ENCODE results near the gene PDE1C. TPM values are rescaled to one million over a fixed set of nuclear protein-coding genes. Genes with fewer than 3 reads are reported as not detected.

Gene PDE1C
- total RNA-seq, result 100 to 1,000 TPM in 3 of 8 experiments, 10 to 100 TPM in 1, 1 to 10 TPM in 3, under 1 TPM in 1; 0.49 to 140 (median 19.3) TPM

DNA sequence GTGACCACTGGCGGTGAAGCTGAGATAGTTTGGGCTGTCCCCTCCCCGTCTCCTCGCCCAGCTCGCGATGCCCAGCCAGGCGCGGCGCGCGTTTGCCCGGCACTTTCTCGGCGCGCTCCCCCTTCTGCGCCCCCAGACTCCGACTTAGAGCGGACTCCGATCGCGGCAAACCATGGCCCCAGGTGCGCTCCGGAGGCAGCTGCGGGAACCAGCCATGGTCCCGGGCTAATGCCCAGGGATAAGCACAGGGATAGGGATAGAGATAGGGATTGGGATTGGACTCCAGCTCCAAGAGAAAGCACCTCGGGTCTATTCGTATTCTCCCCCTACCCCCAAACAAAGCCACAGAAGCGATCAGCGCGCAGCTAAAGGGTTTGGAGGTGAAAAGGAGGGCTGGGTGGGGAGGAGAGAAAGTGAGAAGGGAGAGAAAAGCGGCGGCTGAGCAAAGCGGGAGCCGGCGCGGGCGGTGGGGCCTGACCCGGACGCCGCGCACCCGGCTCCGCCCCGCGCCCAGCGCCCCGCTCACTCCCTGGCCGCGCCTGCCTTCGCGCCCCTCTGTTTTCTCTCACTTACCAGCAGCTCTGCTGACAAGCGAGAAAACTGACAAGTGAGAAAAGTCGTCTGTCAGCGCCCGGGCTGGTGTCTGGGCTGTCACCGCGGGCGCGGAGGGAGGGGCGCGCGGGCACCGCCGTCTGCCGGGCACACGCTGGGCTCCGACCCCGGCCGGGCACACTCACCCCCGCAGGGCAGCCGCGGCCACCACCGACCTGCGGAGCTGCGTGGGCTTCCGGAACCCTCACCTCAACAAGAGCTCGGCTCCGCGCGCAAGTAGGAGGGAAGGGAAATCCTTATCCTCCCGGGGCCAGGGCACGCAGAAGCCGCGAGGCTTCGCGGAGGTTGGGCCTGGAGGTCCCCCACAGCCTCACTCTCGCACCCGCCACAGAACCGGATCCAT lies at the start of gene PDE1C:
TSS of gene PDE1C (minus strand) at position 2 of the 955 bp plus-strand sequence.
- peak within 1 kb of the TSS; percentile 36 to 44 (median 40) for H3K4me3 ChIP-seq
- in situ Hi-C loops (cut with MboI; ENCODE audit: low pct_unique_long_range_greater_than_20kb in 2 of 9, low sequenced_read_pairs in 9 of 9, unreplicated experiment in 9 of 9), result no loop called here
- ATAC-seq (replicated peaks in 6 of 8), result peak; percentile 58 to 90 (median 79)
- 0 to 10% (median 2%) methylated on average over 5 to 9 of the region's 88 CpGs; no CpG with 5 or more reads in 4 of the 10 experiments for WGBS, 10 experiments
- peaks cover 0 to 4% of the 10 kb centered on the region in 2 donors for H3K4me1 ChIP-seq (replicated peaks in 1 of 2)
- no peak within 1 kb of the TSS for H3K27ac ChIP-seq

DNA sequence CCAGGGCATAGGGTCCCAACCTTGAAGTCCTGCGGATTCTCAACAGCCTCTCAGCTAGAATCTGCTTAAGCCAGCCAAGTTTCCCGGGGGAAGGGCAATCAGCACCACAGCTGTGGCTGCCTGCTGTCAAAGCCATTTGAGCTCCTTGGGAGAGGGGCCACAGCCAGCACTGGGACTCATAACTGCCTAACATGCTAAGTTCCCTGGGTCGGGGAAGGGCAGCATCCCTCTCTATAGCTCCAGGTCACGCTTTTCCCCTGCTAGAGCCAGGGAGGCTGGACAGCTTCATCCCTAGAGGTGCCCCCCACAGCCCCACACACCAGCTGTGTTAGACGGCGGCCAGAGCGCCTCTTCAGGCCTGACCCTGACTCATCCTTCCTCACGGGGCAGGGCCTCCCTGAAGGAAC lies 49.6 kb upstream of the PDE1C start:
- no peak for ATAC-seq (replicated peaks in 6 of 8)
- 60 to 80% (median 61%) methylated on average over 1 to 3 of the region's 8 CpGs; no CpG with 5 or more reads in 7 of the 10 experiments for WGBS, 10 experiments
- in situ Hi-C loops (cut with MboI; ENCODE audit: low pct_unique_long_range_greater_than_20kb in 2 of 9, low sequenced_read_pairs in 9 of 9, unreplicated experiment in 9 of 9), result no loop called here

DNA sequence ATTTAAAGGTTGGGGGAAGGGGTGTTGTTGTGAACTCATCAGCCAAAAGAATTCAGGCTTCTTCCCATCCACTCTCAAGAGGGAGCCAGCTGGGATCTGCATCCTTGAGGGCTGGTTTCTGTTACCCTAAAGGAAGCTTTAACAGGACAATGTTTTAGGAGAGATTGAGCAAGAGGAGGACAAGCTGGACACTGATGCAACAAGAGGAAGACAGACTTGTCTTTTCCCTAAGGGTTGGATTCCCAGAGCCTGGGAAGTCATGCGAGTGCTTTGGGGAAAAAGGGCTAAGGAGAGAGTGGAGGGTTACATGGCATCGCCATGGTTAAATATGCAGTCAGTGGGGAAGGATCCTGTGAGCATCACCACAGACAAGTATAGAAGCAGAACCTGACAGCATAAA lies 47.6 kb upstream of the PDE1C start:
- ATAC-seq (replicated peaks in 6 of 8), result no peak
- Histone ChIP-seq H3K27ac (no peak overlapping the region), H3K4me1 (replicated peaks in 1 of 2) (no peaks in the 10 kb centered on the region), H3K4me3 (no peak overlapping the region)
- in situ Hi-C loops (cut with MboI; ENCODE audit: low pct_unique_long_range_greater_than_20kb in 2 of 9, low sequenced_read_pairs in 9 of 9, unreplicated experiment in 9 of 9), result no loop called here
- WGBS, 10 experiments, result 0 to 65% (median 46%) methylated on average over 1 to 2 of the region's 2 CpGs; no CpG with 5 or more reads in 4 of the 10 experiments

More for the DNA sequence above, 49.6 kb upstream of the PDE1C start:
- Histone ChIP-seq H3K4me3 (no peak overlapping the region), H3K4me1 (replicated peaks in 1 of 2) (no peaks in the 10 kb centered on the region), H3K27ac (no peak overlapping the region)

- in situ Hi-C loops (cut with MboI; ENCODE audit: low pct_unique_long_range_greater_than_20kb in 2 of 9, low sequenced_read_pairs in 9 of 9, unreplicated experiment in 9 of 9), result no loop called here
- no peak for ATAC-seq (replicated peaks in 6 of 8)
These were observed 46.2 kb upstream of the PDE1C start for GRCh38 chr7:32116436-32116835.

GRCh38 chr7:32115831-32116230 lies 45.6 kb upstream of the PDE1C start:
- H3K27ac ChIP-seq, result no peak overlapping the region
- no peaks in the 10 kb centered on the region for H3K4me1 ChIP-seq (replicated peaks in 1 of 2)
- H3K4me3 ChIP-seq, result no peak overlapping the region
- no peak for ATAC-seq (replicated peaks in 6 of 8)
- in situ Hi-C loops (cut with MboI; ENCODE audit: low pct_unique_long_range_greater_than_20kb in 2 of 9, low sequenced_read_pairs in 9 of 9, unreplicated experiment in 9 of 9), result no loop called here
- 0 to 75% (median 59%) methylated on average over 1 of the region's 1 CpG; no CpG with 5 or more reads in 4 of the 10 experiments for whole genome bisulfite sequencing, 10 experiments

More at GRCh38 chr7:32116436-32116835, 46.2 kb upstream of the PDE1C start:
- H3K4me1 ChIP-seq (replicated peaks in 1 of 2), result no peaks in the 10 kb centered on the region
- H3K27ac ChIP-seq, result no peak overlapping the region
- no peak overlapping the region for H3K4me3 ChIP-seq

- H3K27ac ChIP-seq, result no peak overlapping the region
- in situ Hi-C loops (cut with MboI; ENCODE audit: low pct_unique_long_range_greater_than_20kb in 2 of 9, low sequenced_read_pairs in 9 of 9, unreplicated experiment in 9 of 9), result no loop called here
- 13 to 100% (median 67%) methylated on average over 1 to 2 of the region's 2 CpGs; no CpG with 5 or more reads in 4 of the 10 experiments for WGBS, 10 experiments
These were observed 38.4 kb upstream of the PDE1C start for GRCh38 chr7:32108651-32109050.

DNA sequence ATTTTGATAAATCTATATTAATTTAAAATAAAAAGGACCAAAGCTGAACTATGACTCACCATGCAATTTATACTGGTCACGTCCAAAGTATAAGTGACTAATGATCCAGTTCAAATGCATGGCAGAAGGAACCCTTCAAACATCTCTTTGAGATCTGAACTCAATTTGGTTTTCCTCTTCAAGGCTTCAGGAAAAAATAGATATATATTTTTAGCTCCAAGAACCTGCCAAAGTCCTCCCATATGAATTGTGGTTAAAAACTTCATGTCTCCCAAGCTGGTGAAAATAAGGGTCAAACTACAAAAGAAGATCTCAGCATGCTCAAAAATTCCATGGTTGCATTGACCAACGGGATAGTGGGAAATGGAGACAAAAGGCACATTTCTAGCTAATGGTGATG lies 34.6 kb upstream of the PDE1C start:
- in situ Hi-C loops (cut with MboI; ENCODE audit: low pct_unique_long_range_greater_than_20kb in 2 of 9, low sequenced_read_pairs in 9 of 9, unreplicated experiment in 9 of 9), result no loop called here
- peaks cover 0 to 9% of the 10 kb centered on the region in 2 donors for H3K4me1 ChIP-seq (replicated peaks in 1 of 2)
- WGBS, 10 experiments, result 11 to 100% (median 74%) methylated on average over 1 to 2 of the region's 2 CpGs
- no peak for ATAC-seq (replicated peaks in 6 of 8)
- H3K4me3 ChIP-seq, result no peak overlapping the region
- no peak overlapping the region for H3K27ac ChIP-seq

More at GRCh38 chr7:32108651-32109050, 38.4 kb upstream of the PDE1C start:
- ATAC-seq (replicated peaks in 6 of 8), result no peak
- H3K4me3 ChIP-seq, result no peak overlapping the region
- no peaks in the 10 kb centered on the region for H3K4me1 ChIP-seq (replicated peaks in 1 of 2)

DNA sequence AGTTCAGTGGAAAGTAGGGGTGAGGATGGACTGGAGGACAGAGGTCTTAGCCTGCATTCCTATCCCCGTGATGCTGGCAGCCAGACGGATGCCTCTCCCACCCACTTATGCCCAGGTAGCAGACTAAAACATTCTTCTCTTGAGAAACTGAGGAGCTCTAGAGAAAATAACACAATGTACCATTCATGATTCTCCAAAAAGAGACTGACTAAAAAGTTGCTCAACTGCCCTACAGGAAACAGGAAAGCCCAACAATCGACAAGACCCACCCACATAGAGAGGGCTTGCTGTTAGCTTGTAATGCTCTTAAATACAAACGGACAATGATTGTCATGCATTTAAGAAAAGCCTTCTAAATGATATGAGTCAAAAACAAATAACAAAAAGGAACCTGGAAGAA lies 33.2 kb upstream of the PDE1C start:
- Histone ChIP-seq H3K4me1 (replicated peaks in 1 of 2) (peaks cover 0 to 9% of the 10 kb centered on the region in 2 donors), H3K4me3 (no peak overlapping the region), H3K27ac (no peak overlapping the region)
- 14 to 88% (median 70%) methylated on average over 2 to 4 of the region's 4 CpGs; no CpG with 5 or more reads in 1 of the 10 experiments for WGBS, 10 experiments
- ATAC-seq (replicated peaks in 6 of 8), result no peak
- in situ Hi-C loops (cut with MboI; ENCODE audit: low pct_unique_long_range_greater_than_20kb in 2 of 9, low sequenced_read_pairs in 9 of 9, unreplicated experiment in 9 of 9), result no loop called here

- Histone ChIP-seq H3K27ac (no peak overlapping the region), H3K4me1 (replicated peaks in 1 of 2) (peaks cover 0 to 9% of the 10 kb centered on the region in 2 donors), H3K4me3 (no peak overlapping the region)
- in situ Hi-C loops (cut with MboI; ENCODE audit: low pct_unique_long_range_greater_than_20kb in 2 of 9, low sequenced_read_pairs in 9 of 9, unreplicated experiment in 9 of 9), result no loop called here
- 20 to 100% methylated on average over 1 of the region's 1 CpG; no CpG with 5 or more reads in 8 of the 10 experiments for WGBS, 10 experiments
- ATAC-seq (replicated peaks in 6 of 8), result peak in 3 of 8 experiments; percentile 90 to 96 (median 95)
These were observed 32.2 kb upstream of the PDE1C start for GRCh38 chr7:32102432-32102873.

- ATAC-seq (replicated peaks in 6 of 8), result peak in 3 of 8 experiments; percentile 31 to 57 (median 56)
- no peak overlapping the region for H3K4me3 ChIP-seq
- peaks cover 0 to 9% of the 10 kb centered on the region in 2 donors for H3K4me1 ChIP-seq (replicated peaks in 1 of 2)
- in situ Hi-C loops (cut with MboI; ENCODE audit: low pct_unique_long_range_greater_than_20kb in 2 of 9, low sequenced_read_pairs in 9 of 9, unreplicated experiment in 9 of 9), result no loop called here
- no peak overlapping the region for H3K27ac ChIP-seq
- 0 to 76% (median 40%) methylated on average over 1 to 2 of the region's 2 CpGs; no CpG with 5 or more reads in 1 of the 10 experiments for WGBS, 10 experiments
These were observed 30.2 kb upstream of the PDE1C start for GRCh38 chr7:32100407-32100907.

DNA sequence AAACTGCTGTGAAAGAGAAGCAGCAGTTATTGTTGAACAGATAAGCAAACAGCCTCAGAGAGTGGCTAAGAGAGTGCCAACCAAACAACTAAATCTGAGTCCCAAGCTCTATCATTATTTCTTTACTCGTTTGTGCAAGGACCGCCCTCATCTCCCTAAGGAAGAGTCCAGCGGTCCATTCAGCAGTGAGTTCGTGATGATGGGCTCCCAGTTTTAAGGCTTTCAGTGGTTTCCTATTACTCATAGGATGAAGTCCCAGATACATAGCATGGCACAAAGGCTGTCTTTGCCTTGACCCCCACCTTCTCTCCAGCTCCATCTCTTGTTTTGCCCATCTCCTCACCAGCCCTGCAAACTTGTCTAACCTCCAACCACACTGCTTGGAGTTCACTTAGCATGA lies 24.3 kb upstream of the PDE1C start:
- no peak overlapping the region for H3K27ac ChIP-seq
- in situ Hi-C loops (cut with MboI; ENCODE audit: low pct_unique_long_range_greater_than_20kb in 2 of 9, low sequenced_read_pairs in 9 of 9, unreplicated experiment in 9 of 9), result no loop called here
- WGBS, 10 experiments, result 82 to 100% (median 88%) methylated on average over 2 to 4 of the region's 4 CpGs; no CpG with 5 or more reads in 5 of the 10 experiments

GRCh38 chr7:32093415-32094408 lies 23.5 kb upstream of the PDE1C start:
- in situ Hi-C loops (cut with MboI; ENCODE audit: low pct_unique_long_range_greater_than_20kb in 2 of 9, low sequenced_read_pairs in 9 of 9, unreplicated experiment in 9 of 9), result no loop called here
- Histone ChIP-seq H3K27ac (no peak overlapping the region), H3K4me3 (no peak overlapping the region), H3K4me1 (replicated peaks in 1 of 2) (no peaks in the 10 kb centered on the region)
- WGBS, 10 experiments, result 17 to 80% (median 47%) methylated on average over 1 to 3 of the region's 4 CpGs; no CpG with 5 or more reads in 3 of the 10 experiments
- peak in 6 of 8 experiments; percentile 32 to 87 (median 50) for ATAC-seq (replicated peaks in 6 of 8)

More for the DNA sequence above, 24.3 kb upstream of the PDE1C start:
- no peaks in the 10 kb centered on the region for H3K4me1 ChIP-seq (replicated peaks in 1 of 2)
- no peak for ATAC-seq (replicated peaks in 6 of 8)
- H3K4me3 ChIP-seq, result no peak overlapping the region
